ENCODE results near the gene DDIT3.

Gene DDIT3

GRCh38 chr12:57553343-57554202 lies 33.3 kb upstream of the DDIT3 start:
- TF ChIP-seq ZBTB7A (IDR thresholded peaks at IDR 0.05; ENCODE audit: low read depth), result no peak
- TF ChIP-seq CREB1 (IDR thresholded peaks at IDR 0.05; ENCODE audit: low read depth), result no peak
- no peak for TF ChIP-seq RAD21 (IDR thresholded peaks at IDR 0.05; ENCODE audit: low read depth)
- no peak for TF ChIP-seq MAX (IDR thresholded peaks at IDR 0.05)
- TF ChIP-seq USF1 (IDR thresholded peaks at IDR 0.05), result no peak
- TF ChIP-seq REST (IDR thresholded peaks at IDR 0.05; ENCODE audit: low read depth), result no peak
- no peak for TF ChIP-seq CEBPB (IDR thresholded peaks at IDR 0.05)
- TF ChIP-seq TAF1 (IDR thresholded peaks at IDR 0.05; ENCODE audit: low read depth), result no peak
- no peak for TF ChIP-seq EP300 (IDR thresholded peaks at IDR 0.05; ENCODE audit: borderline replicate concordance)
- no peak for TF ChIP-seq YY1 (IDR thresholded peaks at IDR 0.05; ENCODE audit: low read depth)
- no peak for TF ChIP-seq EGR1 (IDR thresholded peaks at IDR 0.05)
- TF ChIP-seq FOXM1 (IDR thresholded peaks at IDR 0.05; ENCODE audit: borderline replicate concordance, low read depth), result no peak
- TF ChIP-seq TEAD4 (IDR thresholded peaks at IDR 0.05), result no peak
- no peak for TF ChIP-seq NFIC (IDR thresholded peaks at IDR 0.05)
- TF ChIP-seq TCF12 (IDR thresholded peaks at IDR 0.05; ENCODE audit: low read depth), result no peak

GRCh38 chr12:57552835-57553313 lies 32.6 kb upstream of the DDIT3 start:
- TF ChIP-seq TAF1 (IDR thresholded peaks at IDR 0.05; ENCODE audit: low read depth) (no peak), USF1 (IDR thresholded peaks at IDR 0.05) (no peak), ZBTB7A (IDR thresholded peaks at IDR 0.05; ENCODE audit: low read depth) (no peak), NFIC (IDR thresholded peaks at IDR 0.05) (no peak), FOXM1 (IDR thresholded peaks at IDR 0.05; ENCODE audit: borderline replicate concordance, low read depth) (no peak), REST (IDR thresholded peaks at IDR 0.05; ENCODE audit: low read depth) (no peak), TCF12 (IDR thresholded peaks at IDR 0.05; ENCODE audit: low read depth) (no peak), TEAD4 (IDR thresholded peaks at IDR 0.05) (no peak), YY1 (IDR thresholded peaks at IDR 0.05; ENCODE audit: low read depth) (no peak), EGR1 (IDR thresholded peaks at IDR 0.05) (no peak), CEBPB (IDR thresholded peaks at IDR 0.05) (no peak), MAX (IDR thresholded peaks at IDR 0.05) (no peak)

- TF ChIP-seq EP300 (IDR thresholded peaks at IDR 0.05; ENCODE audit: borderline replicate concordance) (no peak), NFIC (IDR thresholded peaks at IDR 0.05) (no peak), MAX (IDR thresholded peaks at IDR 0.05) (no peak), USF1 (IDR thresholded peaks at IDR 0.05) (no peak), ZBTB7A (IDR thresholded peaks at IDR 0.05; ENCODE audit: low read depth) (no peak), FOXM1 (IDR thresholded peaks at IDR 0.05; ENCODE audit: borderline replicate concordance, low read depth) (no peak), TAF1 (IDR thresholded peaks at IDR 0.05; ENCODE audit: low read depth) (no peak), TCF12 (IDR thresholded peaks at IDR 0.05; ENCODE audit: low read depth) (no peak), TEAD4 (IDR thresholded peaks at IDR 0.05) (no peak), EGR1 (IDR thresholded peaks at IDR 0.05) (no peak), RAD21 (IDR thresholded peaks at IDR 0.05; ENCODE audit: low read depth) (no peak), REST (IDR thresholded peaks at IDR 0.05; ENCODE audit: low read depth) (no peak), CEBPB (IDR thresholded peaks at IDR 0.05) (no peak), CREB1 (IDR thresholded peaks at IDR 0.05; ENCODE audit: low read depth) (no peak), YY1 (IDR thresholded peaks at IDR 0.05; ENCODE audit: low read depth) (no peak)
Observed at GRCh38 chr12:57552306-57552651, 32.0 kb upstream of the DDIT3 start.
